ENCODE results near the gene ATF7. TPM values are rescaled to one million over a fixed set of nuclear protein-coding genes. Genes with fewer than 3 reads are reported as not detected.

ATF7 gene
- total and polyA plus RNA-seq, 9 of the 15 experiments (the other 6 are each of a cell fraction or from before 2014, with no cell fraction given): 10.6 to 30.4 (median 20.7) TPM

DNA sequence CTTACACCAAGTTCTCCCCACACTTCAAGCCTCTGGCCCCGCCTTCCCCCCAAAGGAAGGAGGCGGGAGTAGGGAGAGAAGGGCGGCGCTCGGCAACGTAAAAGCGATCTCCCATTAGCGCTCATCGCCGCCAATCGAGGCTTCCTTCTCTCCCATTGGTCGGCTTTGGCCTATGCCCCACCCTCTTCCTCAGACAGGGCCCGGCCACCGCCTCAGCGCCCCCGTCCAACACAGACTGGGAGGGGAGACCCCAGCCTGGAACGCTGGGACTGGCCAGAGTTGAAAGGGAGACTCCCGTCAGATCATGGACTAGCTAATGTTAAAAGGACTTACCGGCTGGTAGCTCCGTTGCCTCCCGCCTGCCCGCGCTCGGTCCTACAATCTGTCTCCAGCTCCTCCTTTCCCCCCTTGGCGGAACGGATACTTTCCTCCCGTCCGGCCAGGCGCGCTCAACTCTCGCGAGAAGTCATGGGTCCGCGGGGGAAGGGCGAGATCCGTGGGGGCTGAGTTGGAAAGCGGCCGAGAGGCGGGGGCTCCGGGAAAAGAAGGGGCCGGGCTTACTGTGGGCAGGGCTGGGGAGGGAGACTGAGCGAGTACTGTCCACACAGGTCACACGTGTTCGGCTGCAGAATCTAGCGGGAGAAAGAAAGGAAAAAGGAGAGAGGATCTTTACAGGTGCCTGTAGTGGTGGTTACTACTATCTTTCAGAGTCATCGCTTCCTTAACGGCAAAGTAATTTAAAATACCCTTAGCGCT lies at the start of gene ATF7 (continued):
- no peak for TF ChIP-seq ZNF384 (IDR thresholded peaks at IDR 0.05; ENCODE audit: low read depth, low read length)
- TF ChIP-seq EWSR1 (IDR thresholded peaks at IDR 0.05; ENCODE audit: borderline replicate concordance, low read depth, partially characterized antibody): no peak
- TF ChIP-seq, protein P1, sequence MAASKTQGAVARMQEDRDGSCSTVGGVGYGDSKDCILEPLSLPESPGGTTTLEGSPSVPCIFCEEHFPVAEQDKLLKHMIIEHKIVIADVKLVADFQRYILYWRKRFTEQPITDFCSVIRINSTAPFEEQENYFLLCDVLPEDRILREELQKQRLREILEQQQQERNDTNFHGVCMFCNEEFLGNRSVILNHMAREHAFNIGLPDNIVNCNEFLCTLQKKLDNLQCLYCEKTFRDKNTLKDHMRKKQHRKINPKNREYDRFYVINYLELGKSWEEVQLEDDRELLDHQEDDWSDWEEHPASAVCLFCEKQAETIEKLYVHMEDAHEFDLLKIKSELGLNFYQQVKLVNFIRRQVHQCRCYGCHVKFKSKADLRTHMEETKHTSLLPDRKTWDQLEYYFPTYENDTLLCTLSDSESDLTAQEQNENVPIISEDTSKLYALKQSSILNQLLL (CRISPR knock-in tag; IDR thresholded peaks at IDR 0.05; ENCODE audit: borderline replicate concordance): no peak
- TF ChIP-seq, protein P2, sequence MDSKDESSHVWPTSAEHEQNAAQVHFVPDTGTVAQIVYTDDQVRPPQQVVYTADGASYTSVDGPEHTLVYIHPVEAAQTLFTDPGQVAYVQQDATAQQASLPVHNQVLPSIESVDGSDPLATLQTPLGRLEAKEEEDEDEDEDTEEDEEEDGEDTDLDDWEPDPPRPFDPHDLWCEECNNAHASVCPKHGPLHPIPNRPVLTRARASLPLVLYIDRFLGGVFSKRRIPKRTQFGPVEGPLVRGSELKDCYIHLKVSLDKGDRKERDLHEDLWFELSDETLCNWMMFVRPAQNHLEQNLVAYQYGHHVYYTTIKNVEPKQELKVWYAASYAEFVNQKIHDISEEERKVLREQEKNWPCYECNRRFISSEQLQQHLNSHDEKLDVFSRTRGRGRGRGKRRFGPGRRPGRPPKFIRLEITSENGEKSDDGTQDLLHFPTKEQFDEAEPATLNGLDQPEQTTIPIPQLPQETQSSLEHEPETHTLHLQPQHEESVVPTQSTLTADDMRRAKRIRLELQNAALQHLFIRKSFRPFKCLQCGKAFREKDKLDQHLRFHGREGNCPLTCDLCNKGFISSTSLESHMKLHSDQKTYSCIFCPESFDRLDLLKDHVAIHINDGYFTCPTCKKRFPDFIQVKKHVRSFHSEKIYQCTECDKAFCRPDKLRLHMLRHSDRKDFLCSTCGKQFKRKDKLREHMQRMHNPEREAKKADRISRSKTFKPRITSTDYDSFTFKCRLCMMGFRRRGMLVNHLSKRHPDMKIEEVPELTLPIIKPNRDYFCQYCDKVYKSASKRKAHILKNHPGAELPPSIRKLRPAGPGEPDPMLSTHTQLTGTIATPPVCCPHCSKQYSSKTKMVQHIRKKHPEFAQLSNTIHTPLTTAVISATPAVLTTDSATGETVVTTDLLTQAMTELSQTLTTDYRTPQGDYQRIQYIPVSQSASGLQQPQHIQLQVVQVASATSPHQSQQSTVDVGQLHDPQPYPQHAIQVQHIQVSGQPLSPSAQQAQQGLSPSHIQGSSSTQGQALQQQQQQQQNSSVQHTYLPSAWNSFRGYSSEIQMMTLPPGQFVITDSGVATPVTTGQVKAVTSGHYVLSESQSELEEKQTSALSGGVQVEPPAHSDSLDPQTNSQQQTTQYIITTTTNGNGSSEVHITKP (IDR thresholded peaks at IDR 0.05; ENCODE audit: partially characterized antibody): peak; percentile 100
- no peak for TF ChIP-seq NFATC3 (IDR thresholded peaks at IDR 0.05)
- TF ChIP-seq POLR2AphosphoS5 (IDR thresholded peaks at IDR 0.05; ENCODE audit: control insufficient read depth, insufficient read depth, low read depth, low read length): peak; percentile 39
- no peak for TF ChIP-seq CBX2 (IDR thresholded peaks at IDR 0.05; ENCODE audit: insufficient read depth, low read length, poor library complexity, severe bottlenecking)
- TF ChIP-seq, protein P3, sequence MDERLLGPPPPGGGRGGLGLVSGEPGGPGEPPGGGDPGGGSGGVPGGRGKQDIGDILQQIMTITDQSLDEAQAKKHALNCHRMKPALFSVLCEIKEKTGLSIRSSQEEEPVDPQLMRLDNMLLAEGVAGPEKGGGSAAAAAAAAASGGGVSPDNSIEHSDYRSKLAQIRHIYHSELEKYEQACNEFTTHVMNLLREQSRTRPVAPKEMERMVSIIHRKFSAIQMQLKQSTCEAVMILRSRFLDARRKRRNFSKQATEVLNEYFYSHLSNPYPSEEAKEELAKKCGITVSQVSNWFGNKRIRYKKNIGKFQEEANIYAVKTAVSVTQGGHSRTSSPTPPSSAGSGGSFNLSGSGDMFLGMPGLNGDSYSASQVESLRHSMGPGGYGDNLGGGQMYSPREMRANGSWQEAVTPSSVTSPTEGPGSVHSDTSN (CRISPR knock-in tag; IDR thresholded peaks at IDR 0.05; ENCODE audit: low read depth): peak; percentile 95
- TF ChIP-seq, protein P3 (tag; conservative IDR thresholded peaks at IDR 0.05; ENCODE audit: low read depth): peak; percentile 99
- TF ChIP-seq HOXB6 (CRISPR knock-in tag; IDR thresholded peaks at IDR 0.05; ENCODE audit: borderline replicate concordance): no peak
- TF ChIP-seq, protein P4, sequence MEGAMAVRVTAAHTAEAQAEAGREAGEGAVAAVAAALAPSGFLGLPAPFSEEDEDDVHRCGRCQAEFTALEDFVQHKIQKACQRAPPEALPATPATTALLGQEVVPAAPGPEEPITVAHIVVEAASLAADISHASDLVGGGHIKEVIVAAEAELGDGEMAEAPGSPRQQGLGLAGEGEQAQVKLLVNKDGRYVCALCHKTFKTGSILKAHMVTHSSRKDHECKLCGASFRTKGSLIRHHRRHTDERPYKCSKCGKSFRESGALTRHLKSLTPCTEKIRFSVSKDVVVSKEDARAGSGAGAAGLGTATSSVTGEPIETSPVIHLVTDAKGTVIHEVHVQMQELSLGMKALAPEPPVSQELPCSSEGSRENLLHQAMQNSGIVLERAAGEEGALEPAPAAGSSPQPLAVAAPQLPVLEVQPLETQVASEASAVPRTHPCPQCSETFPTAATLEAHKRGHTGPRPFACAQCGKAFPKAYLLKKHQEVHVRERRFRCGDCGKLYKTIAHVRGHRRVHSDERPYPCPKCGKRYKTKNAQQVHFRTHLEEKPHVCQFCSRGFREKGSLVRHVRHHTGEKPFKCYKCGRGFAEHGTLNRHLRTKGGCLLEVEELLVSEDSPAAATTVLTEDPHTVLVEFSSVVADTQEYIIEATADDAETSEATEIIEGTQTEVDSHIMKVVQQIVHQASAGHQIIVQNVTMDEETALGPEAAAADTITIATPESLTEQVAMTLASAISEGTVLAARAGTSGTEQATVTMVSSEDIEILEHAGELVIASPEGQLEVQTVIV (CRISPR knock-in tag; IDR thresholded peaks at IDR 0.05; ENCODE audit: borderline replicate concordance): no peak
- no peak for TF ChIP-seq ZNF133 (CRISPR knock-in tag; IDR thresholded peaks at IDR 0.05)
- TF ChIP-seq ZNF695 (CRISPR knock-in tag; IDR thresholded peaks at IDR 0.05): no peak
- TF ChIP-seq, protein P5, sequence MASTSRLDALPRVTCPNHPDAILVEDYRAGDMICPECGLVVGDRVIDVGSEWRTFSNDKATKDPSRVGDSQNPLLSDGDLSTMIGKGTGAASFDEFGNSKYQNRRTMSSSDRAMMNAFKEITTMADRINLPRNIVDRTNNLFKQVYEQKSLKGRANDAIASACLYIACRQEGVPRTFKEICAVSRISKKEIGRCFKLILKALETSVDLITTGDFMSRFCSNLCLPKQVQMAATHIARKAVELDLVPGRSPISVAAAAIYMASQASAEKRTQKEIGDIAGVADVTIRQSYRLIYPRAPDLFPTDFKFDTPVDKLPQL (IDR thresholded peaks at IDR 0.05; ENCODE audit: extremely low read depth, insufficient read length): peak; percentile 19
- no peak for TF ChIP-seq NCOA1 (IDR thresholded peaks at IDR 0.05; ENCODE audit: low read depth)
- TF ChIP-seq ZNF274 (IDR thresholded peaks at IDR 0.05; ENCODE audit: borderline replicate concordance, low read depth, low read length): no peak

All from K562 (cell line).